CD14-positive monocyte (primary cell): ENCODE measurements around the gene LYRM4. TPM values are rescaled to one million over a fixed set of nuclear protein-coding genes. Genes with fewer than 3 reads are reported as not detected.

Experiments
- DNase-seq, 3 donors: peaks; one replicate each; pipeline ENCODE4 v3.0.0-alpha.2; 2011 to 2022
- H2AFZ ChIP-seq: 2 replicates; pipeline ENCODE4 v1.6.0; 2012; ENCODE audit warnings: mild to moderate bottlenecking, low read depth, low read length, inconsistent platforms; ENCODE audit not compliant: insufficient read depth, poor library complexity, severe bottlenecking
- H3K27ac ChIP-seq, 2 donors: 1 replicate in 1 of 2; 2 replicates in 1 of 2; pipeline ENCODE4 v1.5.1; 2012 to 2013; ENCODE audit warnings: low read length in 2 of 2, control low read depth in 1 of 2, inconsistent platforms in 1 of 2, low read depth in 1 of 2, mild to moderate bottlenecking in 1 of 2
- H3K27me3 ChIP-seq, 2 donors: one replicate each; pipeline versions ENCODE4 v1.6.0 to v1.6.1; 2011 to 2013; ENCODE audit warnings: low read length in 2 of 2; ENCODE audit not compliant: control insufficient read depth in 2 of 2, insufficient read depth in 2 of 2
- H3K36me3 ChIP-seq, 2 donors: replicated peaks in 1 of 2; 1 replicate in 1 of 2; 2 replicates in 1 of 2; pipeline versions ENCODE4 v1.5.1 to v1.6.1; 2012 to 2013; ENCODE audit warnings: low read length in 2 of 2, control low read depth in 1 of 2, inconsistent platforms in 1 of 2, mild to moderate bottlenecking in 1 of 2; ENCODE audit not compliant: insufficient read depth in 2 of 2, control insufficient read depth in 1 of 2
- H3K4me1 ChIP-seq, 2 donors: 1 replicate in 1 of 2; 2 replicates in 1 of 2; pipeline versions ENCODE4 v1.5.1 to v1.6.1; 2012 to 2013; ENCODE audit warnings: low read length in 2 of 2, control low read depth in 1 of 2, inconsistent platforms in 1 of 2, mild to moderate bottlenecking in 1 of 2, moderate library complexity in 1 of 2; ENCODE audit not compliant: insufficient read depth in 2 of 2, control insufficient read depth in 1 of 2
- H3K4me2 ChIP-seq: replicated peaks from 2 replicates; pipeline ENCODE3; 2012; ENCODE audit warnings: low read length, moderate library complexity, mild to moderate bottlenecking; ENCODE audit not compliant: poor library complexity, severe bottlenecking; ENCODE audit errors: extremely low read depth
- H3K4me3 ChIP-seq, 3 experiments: fragments of 200-600 bp in 1 of 3; sonication (generic) in 1 of 3; replicated peaks in 1 of 3; 1 replicate in 2 of 3; 2 replicates in 1 of 3; pipeline ENCODE4 v1.5.1; 2011 to 2013; ENCODE audit warnings: low read length in 3 of 3, mild to moderate bottlenecking in 3 of 3, control low read depth in 2 of 3, low read depth in 2 of 3, inconsistent platforms in 1 of 3, moderate library complexity in 1 of 3
- H3K79me2 ChIP-seq: 2 replicates; pipeline ENCODE4 v1.6.0; 2012; ENCODE audit warnings: mild to moderate bottlenecking, control low read depth, inconsistent platforms, low read length, moderate library complexity; ENCODE audit not compliant: insufficient read depth
- H3K9ac ChIP-seq: 2 replicates; pipeline ENCODE4 v1.6.0; 2017; ENCODE audit warnings: low read length, mild to moderate bottlenecking; ENCODE audit not compliant: insufficient read depth, poor library complexity, severe bottlenecking
- H3K9me3 ChIP-seq, 2 donors: replicated peaks in 1 of 2; 1 replicate in 1 of 2; 2 replicates in 1 of 2; pipeline versions ENCODE4 v1.5.1 to v1.6.1; 2012 to 2013; ENCODE audit warnings: low read length in 2 of 2, control low read depth in 1 of 2; ENCODE audit not compliant: control insufficient read depth in 1 of 2, insufficient read depth in 1 of 2
- H4K20me1 ChIP-seq: 2 replicates; pipeline ENCODE4 v1.6.0; 2012; ENCODE audit warnings: mild to moderate bottlenecking, low read length, control low read depth, moderate library complexity; ENCODE audit not compliant: insufficient read depth
- H3K27ac Mint-ChIP-seq, 7 donors: one replicate each; pipeline ENCODE4 v1.8.0; 2020; ENCODE audit warnings: mild to moderate bottlenecking in 7 of 7, mixed read lengths in 7 of 7, moderate library complexity in 6 of 7, inconsistent platforms in 2 of 7
- H3K27me3 Mint-ChIP-seq, 3 donors: one replicate each; pipeline ENCODE4 v1.8.0; 2021 to 2022; ENCODE audit warnings: low read depth in 3 of 3, mild to moderate bottlenecking in 3 of 3, mixed read lengths in 3 of 3, moderate library complexity in 3 of 3, inconsistent platforms in 1 of 3
- H3K36me3 Mint-ChIP-seq, 2 donors: one replicate each; pipeline ENCODE4 v1.8.0; 2020; ENCODE audit warnings: mixed read lengths in 2 of 2, inconsistent platforms in 1 of 2, mild to moderate bottlenecking in 1 of 2
- H3K4me1 Mint-ChIP-seq: one replicate; pipeline ENCODE4 v1.8.0; 2020; ENCODE audit warnings: mild to moderate bottlenecking, mixed read lengths
- H3K4me3 Mint-ChIP-seq, 2 donors: one replicate each; pipeline ENCODE4 v1.8.0; 2020; ENCODE audit warnings: mild to moderate bottlenecking in 2 of 2, mixed read lengths in 2 of 2, moderate library complexity in 1 of 2
- H3K9me3 Mint-ChIP-seq, 7 donors: one replicate each; pipeline ENCODE4 v1.8.0; 2020 to 2022; ENCODE audit warnings: mixed read lengths in 7 of 7, mild to moderate bottlenecking in 6 of 7, moderate library complexity in 6 of 7, inconsistent platforms in 2 of 7
- WGBS: methylation state at CpG from one replicate; pipeline ENCODE4 v1.1.5; 2013; ENCODE audit warnings: missing lambda C conversion rate; ENCODE audit not compliant: insufficient coverage; 5-methylcytosine and 5-hydroxymethylcytosine counted together
- intact Hi-C, 2 donors: fragments of 100-400 bp; cut with micrococcal nuclease; formaldehyde crosslinking; loops; one replicate each; pipeline versions ENCODE4 v1.15.0 to v1.15.1; 2023
- polyA plus RNA-seq, 3 donors: library from polyadenylated mRNA; depleted of rRNA in 1 of 3; unstranded in 2 of 3; stranded (reverse) in 1 of 3; fragments of 300-500 nt in 2 of 3; fragments of >200 nt in 1 of 3; fragmentation: Illumina TruSeq in 2 of 3; gene quantifications; 1 replicate in 2 of 3; 2 replicates in 1 of 3; pipeline ENCODE4 v1.2.3, GENCODE V29; 2012 to 2021
- TF ChIP-seq, protein P1 (sequence below): fragments of 200-600 bp; IDR thresholded peaks from one replicate; pipeline ENCODE4 v1.8.0; 2022; ENCODE audit warnings: antibody characterized with exemption, mild to moderate bottlenecking

Gene LYRM4
- polyA plus RNA-seq, 3 donors: 13.7 to 19.6 (median 18.1) TPM

- WGBS: no CpG with 5 or more reads among the region's 5 CpGs
- Mint-ChIP-seq H3K4me1 (peaks cover 22% of the 10 kb centered on the region), H3K4me3 (no peak overlapping the region), H3K27ac (no peak overlapping the region), H3K27me3 (peaks cover 0 to 3% (median 1%) of the 10 kb centered on the region in 3 donors), H3K9me3 (no peaks in the 10 kb centered on the region), H3K36me3 (peaks cover 0 to 2% of the 10 kb centered on the region in 2 donors)
- Histone ChIP-seq H3K27me3 (no peaks in the 10 kb centered on the region), H3K4me1 (peaks cover 0 to 3% of the 10 kb centered on the region in 2 donors), H2AFZ (no peak overlapping the region), H3K4me3 (no peak overlapping the region), H3K4me2 (no peak overlapping the region), H3K79me2 (peaks cover 5% of the 10 kb centered on the region), H3K27ac (no peak overlapping the region), H3K9me3 (no peaks in the 10 kb centered on the region), H3K9ac (no peak overlapping the region), H4K20me1 (peaks cover 7% of the 10 kb centered on the region), H3K36me3 (no peaks in the 10 kb centered on the region)
- intact Hi-C loops: no loop called here
- TF ChIP-seq, protein P1, sequence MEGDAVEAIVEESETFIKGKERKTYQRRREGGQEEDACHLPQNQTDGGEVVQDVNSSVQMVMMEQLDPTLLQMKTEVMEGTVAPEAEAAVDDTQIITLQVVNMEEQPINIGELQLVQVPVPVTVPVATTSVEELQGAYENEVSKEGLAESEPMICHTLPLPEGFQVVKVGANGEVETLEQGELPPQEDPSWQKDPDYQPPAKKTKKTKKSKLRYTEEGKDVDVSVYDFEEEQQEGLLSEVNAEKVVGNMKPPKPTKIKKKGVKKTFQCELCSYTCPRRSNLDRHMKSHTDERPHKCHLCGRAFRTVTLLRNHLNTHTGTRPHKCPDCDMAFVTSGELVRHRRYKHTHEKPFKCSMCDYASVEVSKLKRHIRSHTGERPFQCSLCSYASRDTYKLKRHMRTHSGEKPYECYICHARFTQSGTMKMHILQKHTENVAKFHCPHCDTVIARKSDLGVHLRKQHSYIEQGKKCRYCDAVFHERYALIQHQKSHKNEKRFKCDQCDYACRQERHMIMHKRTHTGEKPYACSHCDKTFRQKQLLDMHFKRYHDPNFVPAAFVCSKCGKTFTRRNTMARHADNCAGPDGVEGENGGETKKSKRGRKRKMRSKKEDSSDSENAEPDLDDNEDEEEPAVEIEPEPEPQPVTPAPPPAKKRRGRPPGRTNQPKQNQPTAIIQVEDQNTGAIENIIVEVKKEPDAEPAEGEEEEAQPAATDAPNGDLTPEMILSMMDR: no peak
- DNase-seq: no peak
Observed at GRCh38 chr6:5285526-5285925, 24.8 kb upstream of the LYRM4 start.

DNA sequence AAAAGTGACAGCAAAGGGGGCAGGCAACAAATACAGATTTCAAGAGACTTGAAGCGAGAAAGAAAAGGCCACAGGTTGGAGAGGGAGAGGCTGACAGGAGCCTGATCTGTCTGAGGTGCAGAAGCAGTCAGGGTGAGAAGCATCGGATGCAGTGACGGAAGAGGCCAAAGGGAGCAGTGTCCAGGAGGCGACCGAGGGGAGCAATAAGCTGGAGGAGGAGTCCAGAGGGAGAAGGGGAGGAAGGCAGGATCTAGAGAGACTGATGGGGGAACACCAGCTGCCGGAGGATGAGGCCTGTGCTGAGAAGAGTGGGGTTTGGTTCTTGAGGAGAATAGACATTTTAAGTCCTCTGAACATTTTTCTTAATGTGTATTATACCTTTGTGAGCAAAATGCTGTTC, 24.3 kb upstream of the LYRM4 start:
- Mint-ChIP-seq H3K27me3 (peaks cover 0 to 3% (median 1%) of the 10 kb centered on the region in 3 donors), H3K4me1 (peaks cover 26% of the 10 kb centered on the region), H3K4me3 (no peak overlapping the region), H3K9me3 (no peaks in the 10 kb centered on the region), H3K27ac (no peak overlapping the region), H3K36me3 (peaks cover 0 to 2% of the 10 kb centered on the region in 2 donors)
- H3K36me3 ChIP-seq: no peaks in the 10 kb centered on the region
- no peaks in the 10 kb centered on the region for H3K9me3 ChIP-seq
- H3K4me1 ChIP-seq: peaks cover 0 to 3% of the 10 kb centered on the region in 2 donors
- H3K79me2 ChIP-seq: peaks cover 5% of the 10 kb centered on the region
- no peak for DNase-seq
- H3K9ac ChIP-seq: no peak overlapping the region
- no peak overlapping the region for H3K27ac ChIP-seq
- no peak overlapping the region for H2AFZ ChIP-seq
- TF ChIP-seq, protein P1: no peak
- H3K4me2 ChIP-seq: no peak overlapping the region
- H3K4me3 ChIP-seq: no peak overlapping the region
- H4K20me1 ChIP-seq: peaks cover 7% of the 10 kb centered on the region
- WGBS: 95% methylated on average over 6 of the region's 6 CpGs
- H3K27me3 ChIP-seq: no peaks in the 10 kb centered on the region
- intact Hi-C loops: no loop called here
